ENCODE data around the gene MAPRE3. TPM values are rescaled to one million over a fixed set of nuclear protein-coding genes. Genes with fewer than 3 reads are reported as not detected.

MAPRE3 gene
- total RNA-seq, 1 experiment from 2014 or later: 4.9 TPM

GRCh38 chr2:26997394-26997793 lies 27.0 kb downstream of the MAPRE3 start:
- Mint-ChIP-seq H3K27ac (ENCODE audit: unreplicated experiment) (no peak overlapping the region), H3K9me3 (ENCODE audit: unreplicated experiment) (no peaks in the 10 kb centered on the region), H3K27me3 (ENCODE audit: insufficient read depth, unreplicated experiment) (no peaks in the 10 kb centered on the region), H3K36me3 (ENCODE audit: insufficient read depth, unreplicated experiment) (no peaks in the 10 kb centered on the region), H3K4me3 (ENCODE audit: unreplicated experiment) (no peak overlapping the region), H3K4me1 (ENCODE audit: low read depth, unreplicated experiment) (no peaks in the 10 kb centered on the region)
- H3K4me1 ChIP-seq: no peaks in the 10 kb centered on the region
- no peaks in the 10 kb centered on the region for H3K27me3 ChIP-seq (replicated peaks; ENCODE audit: control insufficient read depth, insufficient read depth, low read length)
- H3K4me3 ChIP-seq (ENCODE audit: low read depth, low read length): no peak overlapping the region
- no peaks in the 10 kb centered on the region for H3K36me3 ChIP-seq (ENCODE audit: control insufficient read depth, insufficient read depth, low read length)
- no TSS peak for BruUV-seq (replicated peaks)
- no peak for DNase-seq
- intact Hi-C loops (cut with micrococcal nuclease; ENCODE audit: unreplicated experiment): no loop called here
- CTCF ChIA-PET: no interaction called here
- no peaks in the 10 kb centered on the region for H3K9me3 ChIP-seq
- POLR2A ChIA-PET: no interaction called here
- no peak for TF ChIP-seq CTCF (IDR thresholded peaks at IDR 0.05; ENCODE audit: insufficient read depth in 1 of 2, low read depth in 1 of 2, low read length in 1 of 2, severe bottlenecking in 1 of 2, unreplicated experiment in 1 of 2)

- no peaks in the 10 kb centered on the region for H3K9me3 ChIP-seq
- intact Hi-C loops (cut with micrococcal nuclease; ENCODE audit: unreplicated experiment): no loop called here
- no peaks in the 10 kb centered on the region for H3K9me3 Mint-ChIP-seq (ENCODE audit: unreplicated experiment)
- ChIA-PET CTCF (no interaction called here), POLR2A (no interaction called here)
- no peaks in the 10 kb centered on the region for H3K4me1 ChIP-seq
- no peak for DNase-seq
- BruUV-seq (replicated peaks): no TSS peak
- no peak overlapping the region for H3K4me3 Mint-ChIP-seq (ENCODE audit: unreplicated experiment)
- TF ChIP-seq CTCF (IDR thresholded peaks at IDR 0.05; ENCODE audit: insufficient read depth in 1 of 2, low read depth in 1 of 2, low read length in 1 of 2, severe bottlenecking in 1 of 2, unreplicated experiment in 1 of 2): no peak
- no peaks in the 10 kb centered on the region for H3K36me3 Mint-ChIP-seq (ENCODE audit: insufficient read depth, unreplicated experiment)
- no peaks in the 10 kb centered on the region for H3K4me1 Mint-ChIP-seq (ENCODE audit: low read depth, unreplicated experiment)
- no peaks in the 10 kb centered on the region for H3K27me3 ChIP-seq (replicated peaks; ENCODE audit: control insufficient read depth, insufficient read depth, low read length)
- H3K27ac Mint-ChIP-seq (ENCODE audit: unreplicated experiment): no peak overlapping the region
- no peaks in the 10 kb centered on the region for H3K36me3 ChIP-seq (ENCODE audit: control insufficient read depth, insufficient read depth, low read length)
- no peaks in the 10 kb centered on the region for H3K27me3 Mint-ChIP-seq (ENCODE audit: insufficient read depth, unreplicated experiment)
- no peak overlapping the region for H3K4me3 ChIP-seq (ENCODE audit: low read depth, low read length)
These were observed 27.9 kb downstream of the MAPRE3 start for GRCh38 chr2:26998323-26998722.

GRCh38 chr2:27000228-27000627 lies 29.8 kb downstream of the MAPRE3 start:
- H3K4me1 Mint-ChIP-seq (ENCODE audit: low read depth, unreplicated experiment): no peaks in the 10 kb centered on the region
- DNase-seq: no peak
- no peaks in the 10 kb centered on the region for H3K27me3 Mint-ChIP-seq (ENCODE audit: insufficient read depth, unreplicated experiment)
- no peak overlapping the region for H3K27ac Mint-ChIP-seq (ENCODE audit: unreplicated experiment)
- Histone ChIP-seq H3K9me3 (no peaks in the 10 kb centered on the region), H3K36me3 (ENCODE audit: control insufficient read depth, insufficient read depth, low read length) (no peaks in the 10 kb centered on the region), H3K4me3 (ENCODE audit: low read depth, low read length) (no peak overlapping the region), H3K27me3 (replicated peaks; ENCODE audit: control insufficient read depth, insufficient read depth, low read length) (no peaks in the 10 kb centered on the region), H3K4me1 (no peaks in the 10 kb centered on the region)
- H3K9me3 Mint-ChIP-seq (ENCODE audit: unreplicated experiment): no peaks in the 10 kb centered on the region
- no peak for TF ChIP-seq CTCF (IDR thresholded peaks at IDR 0.05; ENCODE audit: insufficient read depth in 1 of 2, low read depth in 1 of 2, low read length in 1 of 2, severe bottlenecking in 1 of 2, unreplicated experiment in 1 of 2)
- no peak overlapping the region for H3K4me3 Mint-ChIP-seq (ENCODE audit: unreplicated experiment)
- intact Hi-C loops (cut with micrococcal nuclease; ENCODE audit: unreplicated experiment): no loop called here
- ChIA-PET POLR2A (no interaction called here), CTCF (no interaction called here)
- no peaks in the 10 kb centered on the region for H3K36me3 Mint-ChIP-seq (ENCODE audit: insufficient read depth, unreplicated experiment)
- no TSS peak for BruUV-seq (replicated peaks)

All from Caco-2 (cell line).